Ramos (cell line): ENCODE measurements around the gene CMTM1.

Experiments
- in situ Hi-C: fragments of 300-500 bp; cut with MboI; formaldehyde crosslinking; loops from one replicate; pipeline ENCODE4 v1.14.3; 2022; ENCODE audit warnings: low sequenced_read_pairs; ENCODE audit not compliant: unreplicated experiment

CMTM1 gene, protein sequence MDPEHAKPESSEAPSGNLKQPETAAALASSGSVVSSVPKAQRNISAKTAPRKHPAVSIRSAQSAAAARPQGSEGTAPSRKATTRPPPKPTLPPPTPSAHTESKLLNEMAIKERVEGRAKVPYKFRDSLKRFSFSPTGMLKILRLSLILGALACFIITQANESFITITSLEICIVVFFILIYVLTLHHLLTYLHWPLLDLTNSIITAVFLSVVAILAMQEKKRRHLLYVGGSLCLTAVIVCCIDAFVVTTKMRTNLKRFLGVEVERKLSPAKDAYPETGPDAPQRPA

GRCh38 chr16:66566051-66566901 is at the start of gene CMTM1:
TSS of gene CMTM1 (plus strand) at chr16:66566439. CDS start at chr16:66566514, 75 bp downstream.
- in situ Hi-C loops = no loop called here

- in situ Hi-C loops = no loop called here
Observed at GRCh38 chr16:66516509-66516807, 49.8 kb upstream of the CMTM1 start.

GRCh38 chr16:66516808-66517585 is 49.2 kb upstream of the CMTM1 start:
- in situ Hi-C loops = no loop called here

DNA sequence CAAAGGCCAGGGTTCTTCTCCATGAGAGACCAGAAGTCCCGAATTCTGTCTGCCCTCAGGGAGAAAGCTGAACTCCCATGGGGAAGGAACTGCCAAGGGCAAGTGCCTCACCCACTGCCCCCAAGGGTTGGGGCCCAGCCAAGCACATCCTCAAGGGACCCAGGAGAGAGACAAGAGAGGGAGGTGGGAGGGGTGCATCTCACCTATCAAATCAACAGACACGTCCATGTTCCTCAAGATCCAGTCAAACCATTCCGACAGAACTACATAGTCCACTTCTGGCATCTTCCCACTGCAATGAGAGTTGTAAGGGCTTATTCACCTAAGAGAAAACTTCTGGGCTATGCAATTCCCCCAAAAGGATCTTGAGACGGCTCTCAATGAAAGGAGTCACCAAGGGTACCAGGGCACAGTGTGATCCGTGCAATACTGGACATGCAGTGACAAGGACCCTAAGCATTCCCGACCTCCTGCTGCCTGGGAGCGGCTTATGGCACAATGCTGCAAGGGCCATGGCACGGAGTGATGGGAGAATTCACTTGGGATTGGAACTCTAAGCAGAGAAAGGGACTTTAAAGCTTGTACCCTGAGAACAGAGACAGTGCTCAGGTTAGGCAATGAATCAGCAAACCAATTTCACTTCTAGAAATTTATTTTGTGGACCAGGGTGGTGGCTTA is 48.5 kb upstream of the CMTM1 start:
- in situ Hi-C loops = no loop called here

DNA sequence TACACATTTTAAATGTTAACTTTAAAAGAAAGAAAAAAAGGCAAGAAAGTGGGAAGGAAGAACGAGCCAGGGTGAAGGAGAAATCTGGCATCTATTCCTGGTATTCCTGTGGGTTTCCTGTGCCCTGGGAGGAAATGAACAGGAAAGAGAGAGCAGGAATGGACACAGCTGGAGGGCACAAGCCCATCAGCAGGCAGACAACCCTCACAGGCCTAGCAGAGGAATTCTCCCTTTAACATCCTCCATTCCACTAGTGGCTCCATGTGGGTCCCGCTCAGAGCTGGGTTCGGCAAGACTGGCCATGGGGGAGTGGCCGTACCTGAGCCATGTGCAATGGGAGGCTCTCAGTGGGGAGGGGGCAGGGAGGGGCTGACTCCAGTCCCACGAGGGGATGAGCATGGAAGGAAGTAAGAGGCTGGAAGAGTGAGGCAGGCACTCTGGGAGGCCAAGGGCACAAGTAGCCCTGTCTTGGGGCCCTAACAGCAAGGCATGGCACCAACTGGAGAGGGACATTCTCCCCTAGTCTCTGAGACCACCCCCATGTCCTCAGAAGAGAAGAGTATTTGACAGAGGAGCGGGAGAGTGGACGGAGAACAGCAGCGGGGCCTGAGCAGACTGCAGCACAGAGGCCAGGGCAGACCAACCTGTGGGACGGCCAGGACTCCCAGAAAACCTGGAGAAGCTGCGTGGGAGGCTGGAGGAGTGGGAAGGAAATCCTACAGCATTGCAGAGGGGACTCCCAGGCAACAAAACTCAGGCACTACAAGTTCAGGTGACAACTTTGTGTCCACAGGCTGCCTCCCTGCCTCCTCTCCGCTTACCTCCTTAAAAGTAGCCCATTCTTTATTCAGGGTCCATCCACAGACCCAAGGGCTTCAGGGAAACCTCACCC is 46.5 kb upstream of the CMTM1 start:
- in situ Hi-C loops = no loop called here

DNA sequence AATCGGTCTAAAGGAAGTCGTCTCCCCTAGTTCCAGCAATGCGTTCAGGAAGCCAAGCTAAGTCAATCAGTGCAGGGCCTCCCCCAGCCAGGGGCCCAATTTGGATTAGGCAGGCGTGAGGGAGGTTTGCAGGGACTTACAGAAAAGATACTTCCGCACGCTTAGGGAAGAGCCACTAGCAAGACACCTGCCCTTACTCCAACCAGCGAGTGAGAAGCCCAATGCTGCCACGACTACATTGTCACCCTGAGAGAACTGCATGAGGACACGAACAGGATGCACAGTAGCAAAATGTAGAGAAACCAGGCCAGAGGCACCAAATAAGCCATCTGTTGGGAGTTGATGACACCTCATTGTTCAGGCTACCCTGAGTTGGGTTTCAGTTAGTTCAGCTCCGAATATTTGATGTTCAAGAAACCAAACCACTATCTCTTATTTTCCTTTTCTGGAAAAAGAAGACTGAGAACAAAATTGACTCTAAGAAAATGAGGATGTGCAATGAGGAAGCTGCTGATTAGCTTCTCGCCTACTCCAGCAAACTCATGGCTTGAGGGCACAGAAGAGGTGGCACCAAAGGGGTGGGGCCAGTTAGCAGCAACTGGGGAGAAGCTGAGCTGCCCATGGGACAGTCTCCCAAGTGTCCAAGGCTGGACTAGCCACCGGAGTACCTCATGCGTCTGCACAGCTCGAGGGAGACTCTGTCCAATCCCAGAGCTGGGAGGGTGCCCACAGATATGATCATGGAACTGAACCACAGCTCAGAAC is 45.7 kb upstream of the CMTM1 start:
- in situ Hi-C loops = no loop called here

DNA sequence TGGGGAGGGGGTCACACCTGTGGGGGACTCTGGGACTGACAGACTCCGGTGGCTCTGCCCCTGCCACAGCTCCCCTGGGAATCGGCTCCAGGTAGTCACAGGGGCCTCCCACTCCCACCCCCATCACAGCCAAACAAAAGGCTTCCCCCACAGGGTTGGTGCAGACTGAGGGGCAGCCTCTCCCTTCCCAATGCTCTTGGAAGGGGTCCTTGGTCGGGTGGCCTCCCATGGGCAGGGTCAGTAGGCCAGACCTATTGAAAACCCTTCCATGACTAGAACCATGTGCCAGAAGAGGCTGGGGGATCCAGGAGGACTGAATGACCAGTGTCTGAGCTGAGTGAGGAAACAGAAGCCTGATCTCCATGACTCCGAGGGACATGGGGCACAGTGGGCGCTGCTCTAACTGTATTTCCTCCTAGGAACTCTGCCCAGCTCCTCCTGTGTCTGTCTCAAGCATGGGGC is 45.0 kb upstream of the CMTM1 start:
- in situ Hi-C loops = no loop called here

DNA sequence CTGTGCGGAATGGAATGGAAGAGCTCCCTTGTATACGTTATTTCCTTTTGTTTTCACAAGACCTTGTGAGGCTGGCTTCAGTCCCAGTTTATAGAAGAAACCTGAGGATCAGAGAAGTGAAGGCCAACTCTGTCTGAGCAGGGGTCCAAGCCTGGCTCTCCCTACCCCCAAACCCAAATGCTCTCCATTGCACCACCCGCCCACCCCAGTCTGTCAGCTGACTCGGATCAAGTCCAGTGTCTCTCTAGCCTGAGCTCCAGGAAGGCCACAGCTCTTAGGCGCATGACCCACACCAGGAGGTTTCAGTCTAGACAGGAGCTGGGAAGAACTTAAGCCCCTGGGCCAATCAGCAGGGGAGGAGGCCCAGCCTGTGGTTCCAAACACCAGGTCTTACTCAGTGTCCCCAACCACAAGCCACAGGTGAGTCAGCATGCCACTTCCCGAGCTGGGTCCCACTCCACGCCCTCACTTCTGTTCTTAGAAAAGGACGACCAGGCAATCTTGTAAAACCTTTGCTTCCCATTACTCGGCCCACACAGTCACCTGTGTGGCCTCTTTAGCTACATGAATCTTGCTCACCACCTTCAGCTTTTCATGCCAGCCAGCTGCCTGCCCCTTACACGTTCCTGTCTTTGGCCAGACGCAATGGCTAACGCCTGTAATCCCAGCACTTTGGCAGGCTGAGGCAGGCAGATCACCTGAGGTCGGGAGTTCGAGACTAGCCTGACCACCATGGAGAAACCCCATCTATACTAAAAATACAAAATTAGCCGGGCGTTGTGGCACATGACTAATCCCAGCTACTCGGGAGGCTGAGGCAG is 44.1 kb upstream of the CMTM1 start:
- in situ Hi-C loops = no loop called here

GRCh38 chr16:66522816-66523590 is 43.2 kb upstream of the CMTM1 start:
- in situ Hi-C loops = no loop called here

- in situ Hi-C loops = no loop called here
Observed at GRCh38 chr16:66523861-66524354, 42.3 kb upstream of the CMTM1 start.

DNA sequence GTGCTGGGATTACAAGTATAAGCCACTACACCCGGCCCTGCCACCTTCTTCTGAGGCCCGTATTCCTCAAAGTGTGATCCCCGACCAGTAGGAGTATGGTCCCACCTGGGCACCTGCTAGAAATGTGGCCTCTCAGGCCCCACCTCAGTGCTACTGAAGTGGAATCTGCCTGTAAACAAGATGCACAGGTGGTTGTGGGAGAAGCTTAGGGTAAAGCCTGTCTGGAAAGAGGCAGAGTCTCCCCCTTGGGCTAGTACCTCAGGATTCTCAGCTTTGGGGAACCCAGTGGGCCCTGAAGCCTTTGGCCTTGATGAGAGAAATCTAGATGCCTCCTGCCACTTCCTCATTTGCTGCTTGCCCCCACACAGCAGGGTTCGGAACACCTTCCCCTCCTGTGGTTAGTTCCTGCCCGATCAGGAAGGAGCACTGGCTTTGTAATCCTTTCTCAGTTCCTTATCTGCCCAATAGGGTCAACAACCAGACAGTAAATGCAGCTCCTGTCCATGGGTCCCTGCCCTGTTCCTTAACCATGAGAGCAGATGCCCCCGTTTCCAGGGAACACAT is 41.6 kb upstream of the CMTM1 start:
- in situ Hi-C loops = no loop called here

GRCh38 chr16:66525396-66526180 is 40.7 kb upstream of the CMTM1 start:
- in situ Hi-C loops = no loop called here

GRCh38 chr16:66528294-66528693 is 37.9 kb upstream of the CMTM1 start:
- in situ Hi-C loops = no loop called here

DNA sequence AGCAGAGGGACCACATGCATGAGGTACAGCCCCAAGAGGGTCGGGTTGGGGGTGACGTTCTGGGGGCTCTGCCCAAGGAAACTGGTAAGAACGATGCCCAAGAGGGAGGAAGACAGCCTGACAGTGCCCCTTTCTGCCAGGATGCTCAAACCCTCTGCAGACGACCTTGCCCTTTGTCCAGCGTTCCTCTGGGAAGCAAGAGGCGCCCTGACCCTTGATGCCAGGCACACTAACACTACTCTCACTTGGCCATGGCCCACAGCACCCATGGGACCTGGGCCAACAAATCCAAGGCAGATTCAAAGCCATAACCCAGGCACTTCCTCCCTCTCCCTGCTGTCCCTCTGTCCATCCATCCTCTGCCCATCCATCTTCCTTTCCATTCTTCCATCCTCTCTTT is 36.8 kb upstream of the CMTM1 start:
- in situ Hi-C loops = no loop called here

GRCh38 chr16:66534376-66534799 is 31.9 kb upstream of the CMTM1 start:
- in situ Hi-C loops = no loop called here

- in situ Hi-C loops = no loop called here
Observed at GRCh38 chr16:66536525-66536924, 29.7 kb upstream of the CMTM1 start.
